K562 (cell line): ENCODE results near the gene NOP58. TPM values are rescaled to one million over a fixed set of nuclear protein-coding genes. Genes with fewer than 3 reads are reported as not detected.
A peak's percentile ranks its signal among the peaks of the same experiment; 100 is the strongest.

Source experiments
- CBX3 ChIP-seq, 2 experiments: IDR thresholded peaks; 1 replicate in 1 of 2; 2 replicates in 1 of 2; pipeline ENCODE4 v1.6.1; 2012; ENCODE audit warnings: inconsistent platforms in 2 of 2, low read length in 2 of 2, borderline replicate concordance in 1 of 2, control low read depth in 1 of 2
- ELF4 ChIP-seq: fragments of 450-650 bp; formaldehyde crosslinking; IDR thresholded peaks from 2 replicates; pipeline ENCODE4 v1.4.0; 2022; ENCODE audit warnings: missing genetic modification characterization
- EP300 ChIP-seq: IDR thresholded peaks from 2 replicates; pipeline ENCODE4 v1.6.1; 2012; ENCODE audit warnings: low read length, improper control_type of control experiment
- FOXP1 ChIP-seq: sonication (generic); formaldehyde crosslinking; IDR thresholded peaks from 2 replicates; pipeline ENCODE4 v1.8.0; 2022; ENCODE audit warnings: mild to moderate bottlenecking, missing genetic modification reagents
- GABPA ChIP-seq: fragments of 200-800 bp; sonication (Bioruptor generic); conservative IDR thresholded peaks from 2 replicates; pipeline ENCODE4 v1.6.1; 2016; ENCODE audit warnings: low read depth, missing genetic modification characterization, missing compliant biosample characterization
- HDAC6 ChIP-seq: IDR thresholded peaks from 2 replicates; pipeline ENCODE4 v1.6.1; 2012; ENCODE audit warnings: low read depth, mild to moderate bottlenecking, control low read depth, inconsistent platforms, low read length, moderate library complexity
- JUND ChIP-seq, 2 experiments: IDR thresholded peaks; 2 replicates in 1 of 2; 3 replicates in 1 of 2; pipeline ENCODE4 v1.6.1; 2011; ENCODE audit warnings: borderline replicate concordance in 2 of 2, low read depth in 2 of 2, low read length in 2 of 2, improper control_type of control experiment in 1 of 2, missing biosample characterization in 1 of 2, missing genetic modification characterization in 1 of 2, missing genetic modification reagents in 1 of 2
- MAZ ChIP-seq, 2 experiments: fragments of 450-650 bp in 1 of 2; sonication (generic) in 1 of 2; formaldehyde crosslinking; IDR thresholded peaks in 1 of 2; conservative IDR thresholded peaks in 1 of 2; 2 replicates each; pipeline versions ENCODE4 v1.4.0 to v1.5.0; 2020; ENCODE audit warnings: mild to moderate bottlenecking in 1 of 2, missing genetic modification reagents in 1 of 2
- MEIS2 ChIP-seq: fragments of 450-650 bp; IDR thresholded peaks from 2 replicates; pipeline ENCODE4 v1.6.1; 2014; ENCODE audit warnings: mild to moderate bottlenecking; ENCODE audit not compliant: partially characterized antibody
- NFIC ChIP-seq: fragments of 450-650 bp; IDR thresholded peaks from 2 replicates; pipeline ENCODE4 v1.6.1; 2017; ENCODE audit warnings: mild to moderate bottlenecking, inconsistent platforms
- NR1H2 ChIP-seq: sonication (generic); formaldehyde crosslinking; IDR thresholded peaks from 2 replicates; pipeline ENCODE4 v1.4.0; 2020; ENCODE audit warnings: mild to moderate bottlenecking, missing genetic modification reagents
- PHF21A ChIP-seq: fragments of 450-650 bp; IDR thresholded peaks from 2 replicates; pipeline ENCODE4 v1.6.1; 2017; ENCODE audit warnings: low read depth, borderline replicate concordance
- POLR2AphosphoS5 ChIP-seq: IDR thresholded peaks from 2 replicates; pipeline ENCODE4 v1.6.1; 2011; ENCODE audit warnings: mild to moderate bottlenecking, low read depth, low read length, moderate library complexity; ENCODE audit not compliant: control insufficient read depth, insufficient read depth
- PTTG1 ChIP-seq: fragments of 450-650 bp; IDR thresholded peaks from 2 replicates; pipeline ENCODE4 v1.6.1; 2016; ENCODE audit warnings: low read depth, mild to moderate bottlenecking, missing genetic modification characterization, missing compliant biosample characterization
- RAD51 ChIP-seq: fragments of 450-650 bp; IDR thresholded peaks from 2 replicates; pipeline ENCODE4 v1.7.1; 2016; ENCODE audit warnings: low read depth, mild to moderate bottlenecking, borderline replicate concordance
- RB1 ChIP-seq: fragments of 450-650 bp; IDR thresholded peaks from 2 replicates; pipeline ENCODE4 v1.6.1; 2017; ENCODE audit warnings: low read depth, mild to moderate bottlenecking
- SP1 ChIP-seq: sonication (generic); formaldehyde crosslinking; IDR thresholded peaks from 2 replicates; pipeline ENCODE4 v1.8.1; 2022; ENCODE audit warnings: mild to moderate bottlenecking, missing genetic modification reagents
- TEAD4 ChIP-seq, 2 experiments: sonication (generic) in 1 of 2; formaldehyde crosslinking in 1 of 2; IDR thresholded peaks; 2 replicates each; pipeline versions ENCODE4 v1.6.1 to v1.8.0; 2012 to 2022; ENCODE audit warnings: borderline replicate concordance in 1 of 2, inconsistent platforms in 1 of 2, low read length in 1 of 2, mild to moderate bottlenecking in 1 of 2, missing genetic modification reagents in 1 of 2
- TOE1 ChIP-seq, 2 experiments: fragments of 450-650 bp in 1 of 2; sonication (generic) in 1 of 2; formaldehyde crosslinking in 1 of 2; IDR thresholded peaks; 2 replicates each; pipeline versions ENCODE4 v1.7.1 to v1.8.0; 2016 to 2022; ENCODE audit warnings: borderline replicate concordance in 2 of 2, mild to moderate bottlenecking in 2 of 2, antibody characterized with exemption in 1 of 2, inconsistent platforms in 1 of 2, low read depth in 1 of 2, missing genetic modification reagents in 1 of 2, moderate library complexity in 1 of 2
- TRIM24 ChIP-seq, 2 experiments: fragments of 450-650 bp; IDR thresholded peaks; 2 replicates each; pipeline ENCODE4 v1.6.1; 2016
- XRCC5 ChIP-seq: fragments of 200-400 bp; formaldehyde crosslinking; IDR thresholded peaks from 2 replicates; pipeline ENCODE4 v1.6.1; 2017; ENCODE audit warnings: low read depth, mild to moderate bottlenecking, low read length
- ZNF507 ChIP-seq: conservative IDR thresholded peaks from 2 replicates; pipeline ENCODE4 v1.6.1; 2017; ENCODE audit warnings: missing genetic modification characterization, missing compliant biosample characterization
- polyA plus RNA-seq, 8 experiments: library from polyadenylated mRNA; depleted of rRNA in 4 of 8; stranded (reverse) in 5 of 8; unstranded in 3 of 8; fragments of >200 nt; fragmentation: Nextera tagmentation in 2 of 8; fragmentation: Illumina TruSeq in 1 of 8; extraction: Ambion mirVana in 2 of 8; extraction: Trizol in 1 of 8; gene quantifications; 2 replicates each; pipeline versions ENCODE4 v1.2.1 to v1.2.3, GENCODE V29; 2011 to 2014; ENCODE audit warnings: inconsistent platforms in 1 of 8, missing spikeins in 1 of 8
- total RNA-seq, 7 experiments: library from RNA; depleted of rRNA in 6 of 7; stranded (reverse); fragments of >200 nt in 6 of 7; fragmentation: Illumina TruSeq in 2 of 7; extraction: Trizol in 2 of 7; gene quantifications; 2 replicates each; pipeline versions ENCODE4 v1.2.1 to v1.2.3, GENCODE V29; 2011 to 2021; ENCODE audit warnings: low replicate concordance in 1 of 7
- TF ChIP-seq, protein P1 (sequence below): IDR thresholded peaks from 2 replicates; pipeline ENCODE4 v1.6.1; 2011; ENCODE audit warnings: borderline replicate concordance, low read depth, mild to moderate bottlenecking, moderate library complexity, low read length; ENCODE audit not compliant: insufficient read depth, poor library complexity, severe bottlenecking
- TF ChIP-seq, protein P2 (sequence below): fragments of 250-450 bp; sonication (Bioruptor Pico); IDR thresholded peaks from 2 replicates; pipeline ENCODE4 v1.8.0; 2021; ENCODE audit warnings: mild to moderate bottlenecking, moderate library complexity

The NOP58 gene
- total and polyA plus RNA-seq, 9 of the 15 experiments (the other 6 are each of a cell fraction or from before 2014, with no cell fraction given) = 132 to 332 (median 208) TPM

DNA sequence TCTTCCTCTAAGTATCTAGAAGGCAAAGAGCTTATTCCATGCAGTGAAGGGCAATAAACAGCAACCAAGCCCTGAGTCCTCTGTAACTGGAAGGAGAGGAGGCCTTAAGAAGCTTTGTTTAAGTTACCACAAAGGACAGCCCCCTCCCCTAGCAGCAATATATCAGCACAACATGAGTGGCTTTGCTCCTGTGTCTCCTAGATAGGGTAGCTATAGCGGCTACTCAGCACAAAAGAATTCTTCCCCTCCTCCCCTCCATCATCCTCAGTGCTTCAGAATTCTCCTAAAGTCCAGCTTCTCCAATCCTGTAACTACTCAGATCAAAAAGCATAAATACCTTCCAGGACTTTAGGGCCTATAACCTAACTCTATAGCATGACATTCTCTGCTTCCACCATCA, 43.7 kb upstream of the NOP58 start (continued):
- TF ChIP-seq EP300 (peak; percentile 79; the same call in 1 of the 2 replicates), CBX3 (IDR thresholded peaks at IDR 0.05; ENCODE audit: borderline replicate concordance in 1 of 2, low read length in 2 of 2) (peak in 1 of 2 experiments; percentile 66; a peak in 1 of 3 replicates), NR1H2 (CRISPR knock-in tag) (no peak), TOE1 (IDR thresholded peaks at IDR 0.05; ENCODE audit: borderline replicate concordance) (no peak), TOE1 (CRISPR knock-in tag; IDR thresholded peaks at IDR 0.05; ENCODE audit: borderline replicate concordance, low read depth) (no peak), POLR2AphosphoS5 (peak; percentile 74), MAZ (CRISPR knock-in tag; conservative IDR thresholded peaks at IDR 0.05 in 1 of 2, IDR thresholded peaks at IDR 0.05 in 1 of 2) (peak in 1 of 2 experiments; percentile 38; a peak in 1 of 4 replicates), MEIS2 (peak; percentile 94), TEAD4 (IDR thresholded peaks at IDR 0.05; ENCODE audit: low read length) (peak; percentile 91), TEAD4 (CRISPR knock-in tag; IDR thresholded peaks at IDR 0.05; ENCODE audit: borderline replicate concordance) (no peak), PHF21A (no peak), TRIM24 (IDR thresholded peaks at IDR 0.05) (peak in 1 of 2 experiments; percentile 39; a peak in 2 of 4 replicates), GABPA (tag) (no peak), ZNF507 (no peak), FOXP1 (CRISPR knock-in tag) (no peak), XRCC5 (no peak), RAD51 (no peak), RB1 (no peak), NFIC (peak; percentile 47; the same call in 1 of the 2 replicates), SP1 (CRISPR knock-in tag) (no peak), HDAC6 (no peak), ELF4 (no peak), JUND (IDR thresholded peaks at IDR 0.05; ENCODE audit: borderline replicate concordance, low read depth, low read length) (peak; percentile 81), JUND (tag; IDR thresholded peaks at IDR 0.05; ENCODE audit: borderline replicate concordance, low read depth, low read length) (peak; percentile 70; the same call in 1 of the 3 replicates), PTTG1 (tag) (no peak)
- TF ChIP-seq, protein P1, sequence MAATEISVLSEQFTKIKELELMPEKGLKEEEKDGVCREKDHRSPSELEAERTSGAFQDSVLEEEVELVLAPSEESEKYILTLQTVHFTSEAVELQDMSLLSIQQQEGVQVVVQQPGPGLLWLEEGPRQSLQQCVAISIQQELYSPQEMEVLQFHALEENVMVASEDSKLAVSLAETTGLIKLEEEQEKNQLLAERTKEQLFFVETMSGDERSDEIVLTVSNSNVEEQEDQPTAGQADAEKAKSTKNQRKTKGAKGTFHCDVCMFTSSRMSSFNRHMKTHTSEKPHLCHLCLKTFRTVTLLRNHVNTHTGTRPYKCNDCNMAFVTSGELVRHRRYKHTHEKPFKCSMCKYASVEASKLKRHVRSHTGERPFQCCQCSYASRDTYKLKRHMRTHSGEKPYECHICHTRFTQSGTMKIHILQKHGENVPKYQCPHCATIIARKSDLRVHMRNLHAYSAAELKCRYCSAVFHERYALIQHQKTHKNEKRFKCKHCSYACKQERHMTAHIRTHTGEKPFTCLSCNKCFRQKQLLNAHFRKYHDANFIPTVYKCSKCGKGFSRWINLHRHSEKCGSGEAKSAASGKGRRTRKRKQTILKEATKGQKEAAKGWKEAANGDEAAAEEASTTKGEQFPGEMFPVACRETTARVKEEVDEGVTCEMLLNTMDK = no peak
- TF ChIP-seq, protein P2, sequence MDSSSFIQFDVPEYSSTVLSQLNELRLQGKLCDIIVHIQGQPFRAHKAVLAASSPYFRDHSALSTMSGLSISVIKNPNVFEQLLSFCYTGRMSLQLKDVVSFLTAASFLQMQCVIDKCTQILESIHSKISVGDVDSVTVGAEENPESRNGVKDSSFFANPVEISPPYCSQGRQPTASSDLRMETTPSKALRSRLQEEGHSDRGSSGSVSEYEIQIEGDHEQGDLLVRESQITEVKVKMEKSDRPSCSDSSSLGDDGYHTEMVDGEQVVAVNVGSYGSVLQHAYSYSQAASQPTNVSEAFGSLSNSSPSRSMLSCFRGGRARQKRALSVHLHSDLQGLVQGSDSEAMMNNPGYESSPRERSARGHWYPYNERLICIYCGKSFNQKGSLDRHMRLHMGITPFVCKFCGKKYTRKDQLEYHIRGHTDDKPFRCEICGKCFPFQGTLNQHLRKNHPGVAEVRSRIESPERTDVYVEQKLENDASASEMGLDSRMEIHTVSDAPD (CRISPR knock-in tag) = no peak
